ENCODE measurements around the gene AGR2.

AGR2 gene

GRCh38 chr7:16813232-16813616, 8.4 kb upstream of the AGR2 start:
- no peak for DNase-seq

- DNase-seq = no peak
Measured at GRCh38 chr7:16812542-16813231, 7.9 kb upstream of the AGR2 start.

GRCh38 chr7:16811551-16811950, 6.8 kb upstream of the AGR2 start:
- DNase-seq = no peak

GRCh38 chr7:16810573-16810972, 5.8 kb upstream of the AGR2 start:
- no peak for DNase-seq

DNA sequence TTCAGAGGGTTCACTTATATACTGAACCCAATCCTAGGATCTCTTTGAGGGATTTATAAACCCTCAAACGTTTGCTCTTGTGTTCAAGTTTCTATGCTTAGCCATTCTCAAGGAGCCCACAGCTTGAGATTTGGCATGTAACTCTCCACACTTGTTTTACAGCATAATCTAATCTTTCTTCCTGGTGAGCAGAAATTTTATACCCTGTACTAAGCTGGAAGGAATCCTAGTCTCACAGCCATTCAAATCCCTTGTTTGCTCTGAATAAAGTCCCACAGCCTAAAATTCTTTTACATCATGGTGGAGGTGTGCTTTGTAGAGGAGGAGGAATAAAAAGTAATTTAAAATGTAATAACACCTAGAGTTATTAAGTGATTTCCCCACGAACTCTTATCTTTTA, 5.3 kb upstream of the AGR2 start:
- DNase-seq = no peak

GRCh38 chr7:16805441-16805840, 642 bp upstream of the AGR2 start:
- no peak for DNase-seq

GRCh38 chr7:16803881-16804673, 722 bp downstream of the AGR2 start:
- no peak for DNase-seq

GRCh38 chr7:16803125-16803524, 1.7 kb downstream of the AGR2 start:
- DNase-seq = no peak

- no peak for DNase-seq
Measured at GRCh38 chr7:16801579-16801978, 3.2 kb downstream of the AGR2 start.

DNA sequence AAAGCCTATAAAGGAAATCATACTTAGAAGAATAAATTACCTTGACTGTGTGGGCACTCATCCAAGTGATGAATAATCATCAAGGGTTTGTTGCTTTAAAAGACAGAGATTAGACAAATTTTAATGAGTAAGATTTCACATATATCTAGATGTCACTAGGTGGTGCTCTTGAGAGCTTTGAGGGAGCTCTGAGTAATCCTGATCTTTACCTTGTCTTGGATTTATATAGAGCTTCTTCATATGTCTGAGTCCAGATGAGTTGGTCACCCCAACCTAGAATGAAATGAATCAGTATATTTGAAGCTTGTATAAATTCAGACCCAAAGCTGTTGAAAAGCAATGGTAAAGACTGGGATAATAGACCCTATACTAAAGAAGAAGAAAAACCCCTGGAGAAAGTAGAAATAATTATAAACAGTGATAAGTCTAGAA, 3.7 kb downstream of the AGR2 start:
- DNase-seq = no peak

DNA sequence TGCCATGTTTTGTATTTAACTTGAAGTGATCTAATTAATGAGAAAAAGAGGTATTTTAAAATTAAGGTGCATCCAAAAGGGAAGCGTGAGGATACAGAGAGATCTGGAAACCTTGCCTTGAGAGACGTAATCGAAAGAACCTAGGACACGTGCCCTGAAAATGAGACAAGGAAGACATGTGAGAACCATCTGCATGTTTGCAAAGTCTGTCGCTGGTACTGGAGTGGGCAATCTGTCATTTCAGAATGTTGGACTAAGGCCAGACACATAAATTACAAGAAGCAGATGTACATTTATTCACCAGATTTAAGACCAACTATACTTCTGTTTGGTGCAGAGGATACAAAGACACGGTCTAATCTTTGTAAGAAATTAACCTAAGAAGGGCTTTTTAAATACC, 9.2 kb downstream of the AGR2 start:
- DNase-seq = peak in 4 of 56 donors; percentile 6 to 61 (median 11)

- no peak for DNase-seq
Measured at GRCh38 chr7:16794986-16795385, 9.8 kb downstream of the AGR2 start.

DNA sequence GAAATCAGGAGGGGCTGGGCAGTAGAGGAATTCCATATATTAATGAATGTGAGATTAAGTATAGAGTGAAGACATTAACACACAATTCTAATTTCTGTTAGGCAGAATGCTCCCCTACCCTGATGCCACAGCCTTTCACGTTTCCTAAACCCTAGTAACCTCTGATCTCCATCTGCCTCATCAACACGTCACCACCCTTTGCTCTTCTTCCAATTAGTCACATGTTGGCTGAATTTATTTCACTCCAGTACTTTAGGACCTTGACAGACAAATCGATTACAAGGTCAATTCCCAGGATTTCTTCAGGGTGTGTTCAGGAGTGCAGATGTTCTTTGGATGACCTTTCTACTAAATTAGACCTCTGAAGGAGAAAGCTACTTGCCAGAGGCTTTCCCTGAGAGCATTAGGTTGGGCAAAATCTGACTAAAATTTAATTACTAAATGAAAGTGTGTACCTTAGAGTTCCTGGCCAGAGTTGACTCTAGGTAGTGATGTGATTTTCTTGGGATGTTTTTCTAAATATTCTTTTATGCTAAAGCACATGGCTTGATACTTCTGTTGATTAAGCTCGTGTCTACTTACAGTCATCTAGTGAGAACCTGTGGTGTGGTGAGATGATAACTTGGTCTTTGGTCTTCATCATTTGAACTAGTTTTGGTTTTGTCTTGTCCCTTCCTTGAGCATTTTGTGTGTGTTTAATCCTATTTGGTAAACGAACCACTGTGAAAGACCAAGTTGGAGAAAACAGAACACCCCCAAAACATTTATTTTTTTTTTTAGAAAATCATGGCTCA, 12.7 kb downstream of the AGR2 start:
- no peak for DNase-seq

DNA sequence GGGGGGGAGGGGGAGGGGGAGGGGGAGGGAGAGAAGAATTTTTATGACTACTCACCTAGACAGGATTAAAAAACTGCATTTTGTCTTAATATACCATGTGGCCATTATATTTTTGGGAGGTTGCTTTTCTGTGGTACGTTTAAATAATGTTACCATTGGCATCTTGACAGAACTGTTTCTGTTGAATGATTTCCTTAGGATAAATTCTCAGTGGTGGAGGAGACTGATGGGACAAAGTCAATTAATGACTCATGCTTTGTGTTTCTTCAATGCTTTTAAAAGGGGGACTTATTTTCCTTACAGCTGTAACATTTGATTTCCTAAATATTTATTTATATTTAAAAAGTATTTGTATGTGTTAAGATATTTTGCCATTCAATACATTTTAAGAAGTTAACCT, 13.7 kb downstream of the AGR2 start:
- DNase-seq = no peak

DNA sequence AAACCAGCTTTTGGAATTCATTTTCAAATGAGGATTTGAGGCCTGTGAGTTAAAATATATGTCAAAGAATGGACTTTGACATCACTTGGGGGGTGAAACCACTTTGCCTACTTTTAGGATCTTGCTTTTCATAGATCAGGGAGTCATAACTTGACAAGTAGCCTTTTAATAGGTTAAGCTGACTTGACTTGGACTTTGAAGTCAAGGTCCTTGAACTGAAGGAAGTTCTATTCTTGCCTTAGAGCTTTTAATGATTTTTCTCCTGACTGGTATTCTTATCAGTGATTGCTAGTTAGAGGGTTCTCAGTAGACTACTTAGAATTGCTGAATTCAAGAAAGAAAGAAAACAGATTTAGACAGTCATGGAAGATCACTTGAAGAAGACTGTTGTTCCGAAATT, 17.7 kb downstream of the AGR2 start:
- DNase-seq = no peak

DNA sequence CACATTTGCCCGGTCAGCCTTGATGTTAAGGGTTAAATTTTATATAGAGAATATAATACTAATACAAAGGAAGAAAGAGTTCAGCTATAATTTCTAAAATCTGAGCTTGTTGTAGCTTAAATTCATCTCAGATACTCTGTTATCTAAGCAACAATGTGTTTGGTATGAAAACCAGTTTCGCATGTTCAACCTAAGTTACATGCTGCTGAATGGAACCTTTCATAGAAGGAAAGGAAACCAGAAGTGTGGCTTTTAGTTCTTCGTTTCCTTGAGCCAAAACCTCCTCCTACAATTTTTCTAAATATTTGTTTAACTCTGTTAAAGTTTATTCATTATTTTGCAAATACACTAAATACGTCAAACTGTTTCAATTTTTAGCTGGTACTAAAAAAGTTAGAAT, 18.5 kb downstream of the AGR2 start:
- no peak for DNase-seq

DNA sequence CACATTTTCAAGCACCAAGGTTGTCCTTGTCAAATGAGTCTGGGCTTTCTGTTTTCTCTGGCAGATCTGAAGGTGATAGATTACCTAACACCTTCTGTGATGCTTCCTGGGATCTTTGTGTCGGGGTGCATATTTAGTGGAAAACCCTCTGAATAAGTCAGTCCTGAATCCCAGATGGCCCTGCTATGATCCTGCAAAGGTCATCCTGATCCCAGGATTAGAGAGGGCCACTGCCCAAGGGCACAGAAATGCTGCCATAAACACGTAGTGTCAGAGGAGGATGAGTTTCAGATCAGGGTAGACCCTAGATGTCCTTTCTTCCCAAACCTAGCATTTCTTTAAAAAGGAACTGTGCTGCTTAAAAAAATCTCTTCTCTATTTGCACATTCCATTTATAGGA, 19.0 kb downstream of the AGR2 start:
- no peak for DNase-seq

DNA sequence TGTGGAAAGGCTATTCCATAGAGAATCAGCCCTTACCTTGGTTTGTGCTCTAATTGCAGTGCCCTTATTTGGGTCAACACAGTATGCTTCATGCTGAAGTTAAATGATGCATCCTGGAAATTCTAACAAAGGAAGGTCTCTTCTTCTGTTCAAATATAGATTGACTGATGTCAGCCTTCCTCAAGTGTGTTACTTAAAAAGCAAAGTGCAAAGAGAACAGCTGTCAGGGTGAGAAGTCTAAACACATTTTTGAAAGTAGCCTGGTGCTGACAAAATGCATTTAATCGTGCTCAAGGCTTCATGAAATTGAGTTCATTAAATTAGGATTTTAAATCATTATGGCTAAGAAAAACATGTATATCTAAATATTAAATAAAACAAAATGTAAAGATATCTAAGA, 19.5 kb downstream of the AGR2 start:
- DNase-seq = no peak

DNA sequence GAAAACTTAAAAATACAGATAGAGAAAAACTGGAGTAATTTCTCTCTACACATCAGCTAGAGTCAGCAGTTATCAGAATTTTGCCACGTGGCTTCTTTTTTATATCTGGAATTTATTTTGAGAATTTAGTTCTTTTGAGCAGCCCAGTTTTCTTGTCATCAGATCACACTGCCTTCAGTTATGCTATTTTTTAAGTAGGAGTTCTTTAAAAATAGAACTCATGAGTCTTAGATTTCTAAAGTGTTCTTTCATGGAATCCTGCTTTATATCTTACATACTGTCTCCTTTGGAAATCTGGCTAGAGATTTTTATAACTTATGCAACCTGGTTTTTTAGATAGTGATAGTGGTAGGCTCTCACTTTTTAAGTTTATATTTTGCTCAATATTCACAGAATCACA, 24.2 kb downstream of the AGR2 start:
- no peak for DNase-seq

- no peak for DNase-seq
Measured at GRCh38 chr7:16779051-16779450, 25.7 kb downstream of the AGR2 start.

- DNase-seq = no peak
Measured at GRCh38 chr7:16778476-16778875, 26.3 kb downstream of the AGR2 start.

DNA sequence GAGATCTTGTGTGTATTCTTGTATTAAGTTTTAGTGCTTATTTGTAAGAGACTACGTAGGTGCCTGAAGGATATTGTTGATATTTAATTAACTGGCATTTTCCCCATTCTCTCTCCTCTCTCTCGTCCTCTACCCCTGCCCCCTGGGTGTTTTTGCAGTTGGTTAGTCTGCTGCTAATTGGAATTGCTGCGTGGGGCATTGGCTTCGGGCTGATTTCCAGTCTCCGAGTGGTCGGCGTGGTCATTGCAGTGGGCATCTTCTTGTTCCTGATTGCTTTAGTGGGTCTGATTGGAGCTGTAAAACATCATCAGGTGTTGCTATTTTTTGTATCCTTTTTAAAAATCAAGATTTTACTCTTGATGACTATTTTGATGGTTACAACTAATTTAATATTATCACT, 28.7 kb downstream of the AGR2 start:
- no peak for DNase-seq

All from amygdala (tissue), 56 donors.